ENCODE measurements around the gene ZDHHC21.

Gene ZDHHC21

GRCh38 chr9:14730461-14730898, 37.2 kb upstream of the ZDHHC21 start:
- TF ChIP-seq CSDC2 (CRISPR knock-in tag; IDR thresholded peaks at IDR 0.05), result no peak
- TF ChIP-seq TSHZ2 (CRISPR knock-in tag; IDR thresholded peaks at IDR 0.05), result no peak
- no peak for ATAC-seq

- no peak for ATAC-seq
- TF ChIP-seq CSRNP3 (CRISPR knock-in tag; IDR thresholded peaks at IDR 0.05) (no peak), ZNF565 (CRISPR knock-in tag; conservative IDR thresholded peaks at IDR 0.05; ENCODE audit: low read depth) (no peak), RARB (CRISPR knock-in tag; IDR thresholded peaks at IDR 0.05) (no peak), GLIS3 (CRISPR knock-in tag; IDR thresholded peaks at IDR 0.05) (no peak), PPARA (CRISPR knock-in tag; IDR thresholded peaks at IDR 0.05; ENCODE audit: borderline replicate concordance) (no peak), BACH2 (CRISPR knock-in tag; IDR thresholded peaks at IDR 0.05; ENCODE audit: borderline replicate concordance) (no peak), ZFP30 (CRISPR knock-in tag; IDR thresholded peaks at IDR 0.05) (no peak), ARNTL (CRISPR knock-in tag; IDR thresholded peaks at IDR 0.05; ENCODE audit: borderline replicate concordance, low read depth) (no peak), ISL1 (CRISPR knock-in tag; IDR thresholded peaks at IDR 0.05) (no peak), ZNF70 (CRISPR knock-in tag; IDR thresholded peaks at IDR 0.05) (no peak), CREB5 (CRISPR knock-in tag; IDR thresholded peaks at IDR 0.05; ENCODE audit: low read depth) (no peak), ESRRG (CRISPR knock-in tag; IDR thresholded peaks at IDR 0.05) (no peak), ZC3H10 (CRISPR knock-in tag; IDR thresholded peaks at IDR 0.05) (no peak), PATZ1 (CRISPR knock-in tag; IDR thresholded peaks at IDR 0.05; ENCODE audit: borderline replicate concordance) (no peak), OSR1 (CRISPR knock-in tag; IDR thresholded peaks at IDR 0.05) (no peak), ZNF8 (CRISPR knock-in tag; IDR thresholded peaks at IDR 0.05) (no peak), CSDC2 (CRISPR knock-in tag; IDR thresholded peaks at IDR 0.05) (no peak), SNAI2 (CRISPR knock-in tag; IDR thresholded peaks at IDR 0.05) (no peak), TSHZ2 (CRISPR knock-in tag; IDR thresholded peaks at IDR 0.05) (no peak), POU6F1 (CRISPR knock-in tag; IDR thresholded peaks at IDR 0.05; ENCODE audit: borderline replicate concordance, low read depth) (no peak)
Measured at GRCh38 chr9:14723301-14723700, 30.1 kb upstream of the ZDHHC21 start.
